ENCODE data around the gene ATP9A.
"Not testable (repeated sequence)": the region's sequence is repeated elsewhere in the genome, so short reads cannot be mapped to it uniquely, and the experiment has no call there.

ATP9A gene

GRCh38 chr20:51796340-51796739 is 28.1 kb upstream of the ATP9A start:
- DNase-seq: no peak

- no peak for DNase-seq
Observed at GRCh38 chr20:51792960-51793359, 24.8 kb upstream of the ATP9A start.

- no peak for DNase-seq
Observed at GRCh38 chr20:51791626-51792025, 23.4 kb upstream of the ATP9A start.

GRCh38 chr20:51790256-51790655 is 22.1 kb upstream of the ATP9A start:
- no peak for DNase-seq

- DNase-seq: no peak
Observed at GRCh38 chr20:51789434-51789833, 21.2 kb upstream of the ATP9A start.

- DNase-seq: no peak
Observed at GRCh38 chr20:51788822-51789221, 20.6 kb upstream of the ATP9A start.

GRCh38 chr20:51784299-51784698 is 16.1 kb upstream of the ATP9A start:
- no peak for DNase-seq

- not testable (repeated sequence) for DNase-seq
Observed at GRCh38 chr20:51778229-51778759, 10.1 kb upstream of the ATP9A start.

GRCh38 chr20:51775241-51775640 is 7.1 kb upstream of the ATP9A start:
- no peak for DNase-seq

- DNase-seq: no peak
Observed at GRCh38 chr20:51772236-51772635, 4.0 kb upstream of the ATP9A start.

- DNase-seq: no peak
Observed at GRCh38 chr20:51769976-51770615, 1.9 kb upstream of the ATP9A start.

- no peak for DNase-seq
Observed at GRCh38 chr20:51768759-51769517, 748 bp upstream of the ATP9A start.

- peak; percentile 65 to 70 for DNase-seq
Observed at GRCh38 chr20:51766994-51767866, 960 bp downstream of the ATP9A start.

- DNase-seq: not testable (repeated sequence)
Observed at GRCh38 chr20:51765381-51765780, 2.8 kb downstream of the ATP9A start.

- DNase-seq: no peak
Observed at GRCh38 chr20:51763965-51764602, 4.1 kb downstream of the ATP9A start.

- DNase-seq: no peak
Observed at GRCh38 chr20:51760905-51761546, 7.2 kb downstream of the ATP9A start.

GRCh38 chr20:51759769-51760510 is 8.2 kb downstream of the ATP9A start:
- no peak for DNase-seq

GRCh38 chr20:51758978-51759544 is 9.1 kb downstream of the ATP9A start:
- DNase-seq: no peak

- DNase-seq: no peak
Observed at GRCh38 chr20:51757226-51757625, 11.0 kb downstream of the ATP9A start.

GRCh38 chr20:51756653-51757052 is 11.5 kb downstream of the ATP9A start:
- DNase-seq: no peak

- not testable (repeated sequence) for DNase-seq
Observed at GRCh38 chr20:51753220-51753619, 15.0 kb downstream of the ATP9A start.
